DND-41 (cell line): ENCODE measurements around the gene FBXO3.

Source experiments
- EZH2 ChIP-seq: IDR thresholded peaks from 3 replicates; pipeline ENCODE4 v1.6.1; 2012; ENCODE audit warnings: borderline replicate concordance, low read depth, mild to moderate bottlenecking, moderate library complexity, low read length, inconsistent platforms; ENCODE audit not compliant: severe bottlenecking
- TF ChIP-seq, protein P1 (sequence below): IDR thresholded peaks from 2 replicates; pipeline ENCODE4 v1.5.1; 2012; ENCODE audit warnings: borderline replicate concordance, low read length, moderate library complexity, mild to moderate bottlenecking; ENCODE audit not compliant: poor library complexity, severe bottlenecking; ENCODE audit errors: extremely low read depth

DNA sequence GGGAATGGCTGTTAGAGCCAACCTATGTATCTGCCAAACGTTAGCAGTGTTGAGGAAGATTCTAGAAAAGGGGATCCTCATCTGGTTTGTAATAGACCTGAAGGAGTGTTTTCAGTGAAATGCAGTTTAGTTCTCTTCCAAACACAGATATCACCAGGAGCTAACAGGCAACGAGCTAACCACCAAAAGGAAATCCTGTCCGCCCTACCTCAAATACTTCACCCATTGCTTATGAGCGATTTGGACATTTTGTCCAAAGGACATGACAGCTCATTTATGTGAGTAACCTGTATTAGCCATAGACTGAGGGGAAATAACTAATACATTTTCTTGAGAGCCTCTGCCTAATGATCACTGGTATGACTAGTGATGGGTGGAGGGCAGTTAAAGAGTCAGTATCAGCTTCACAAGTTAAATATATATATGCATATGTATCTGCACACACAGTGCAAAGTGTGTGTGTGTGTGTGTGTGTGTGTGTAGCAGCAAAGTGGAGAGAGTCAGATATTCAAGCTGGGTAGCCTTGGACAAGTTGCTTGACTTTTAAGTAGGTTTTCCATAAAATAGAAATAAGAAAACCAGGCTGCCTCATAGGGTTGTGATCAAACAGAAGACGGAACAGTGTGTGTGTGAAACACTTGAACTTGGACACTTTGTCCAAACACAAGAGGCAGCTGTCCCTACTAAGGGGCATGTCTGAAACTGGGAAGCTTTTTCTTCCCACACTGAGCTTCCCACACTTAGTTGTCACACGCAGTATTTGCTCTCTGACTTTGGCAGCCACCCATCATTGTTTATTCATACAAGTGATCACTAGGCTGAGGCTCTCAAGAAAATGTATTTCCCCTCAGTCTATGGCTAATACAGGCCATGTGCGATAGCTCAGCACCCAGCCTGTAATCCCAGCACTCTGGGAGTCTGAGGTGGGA is 72.8 kb downstream of the FBXO3 start:
- TF ChIP-seq, protein P1, sequence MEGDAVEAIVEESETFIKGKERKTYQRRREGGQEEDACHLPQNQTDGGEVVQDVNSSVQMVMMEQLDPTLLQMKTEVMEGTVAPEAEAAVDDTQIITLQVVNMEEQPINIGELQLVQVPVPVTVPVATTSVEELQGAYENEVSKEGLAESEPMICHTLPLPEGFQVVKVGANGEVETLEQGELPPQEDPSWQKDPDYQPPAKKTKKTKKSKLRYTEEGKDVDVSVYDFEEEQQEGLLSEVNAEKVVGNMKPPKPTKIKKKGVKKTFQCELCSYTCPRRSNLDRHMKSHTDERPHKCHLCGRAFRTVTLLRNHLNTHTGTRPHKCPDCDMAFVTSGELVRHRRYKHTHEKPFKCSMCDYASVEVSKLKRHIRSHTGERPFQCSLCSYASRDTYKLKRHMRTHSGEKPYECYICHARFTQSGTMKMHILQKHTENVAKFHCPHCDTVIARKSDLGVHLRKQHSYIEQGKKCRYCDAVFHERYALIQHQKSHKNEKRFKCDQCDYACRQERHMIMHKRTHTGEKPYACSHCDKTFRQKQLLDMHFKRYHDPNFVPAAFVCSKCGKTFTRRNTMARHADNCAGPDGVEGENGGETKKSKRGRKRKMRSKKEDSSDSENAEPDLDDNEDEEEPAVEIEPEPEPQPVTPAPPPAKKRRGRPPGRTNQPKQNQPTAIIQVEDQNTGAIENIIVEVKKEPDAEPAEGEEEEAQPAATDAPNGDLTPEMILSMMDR: no peak
- TF ChIP-seq EZH2: no peak
